ENCODE results near the gene SEMA6B.
"Not testable (repeated sequence)": the region's sequence is repeated elsewhere in the genome, so short reads cannot be mapped to it uniquely, and the experiment has no call there.

The SEMA6B gene

GRCh38 chr19:4529924-4530522 is 29.5 kb downstream of the SEMA6B start:
- no peak for DNase-seq (ENCODE audit: low read depth in 2 of 3, low spot score in 1 of 3)

GRCh38 chr19:4528843-4529242 is 30.6 kb downstream of the SEMA6B start:
- DNase-seq (ENCODE audit: low read depth in 2 of 3, low spot score in 1 of 3) = no peak

- DNase-seq (ENCODE audit: low read depth in 2 of 3, low spot score in 1 of 3) = not testable (repeated sequence)
Observed at GRCh38 chr19:4527377-4527776, 32.1 kb downstream of the SEMA6B start.

GRCh38 chr19:4525563-4526002 is 33.9 kb downstream of the SEMA6B start:
- no peak for DNase-seq (ENCODE audit: low read depth in 2 of 3, low spot score in 1 of 3)

GRCh38 chr19:4524808-4525562 is 34.5 kb downstream of the SEMA6B start:
- DNase-seq (ENCODE audit: low read depth in 2 of 3, low spot score in 1 of 3) = peak; percentile 45 to 70 (median 66)

GRCh38 chr19:4523306-4524110 is 36.0 kb downstream of the SEMA6B start:
- DNase-seq (ENCODE audit: low read depth in 2 of 3, low spot score in 1 of 3) = peak in 1 of 3 donors; percentile 29

GRCh38 chr19:4522291-4523002 is 37.0 kb downstream of the SEMA6B start:
- no peak for DNase-seq (ENCODE audit: low read depth in 2 of 3, low spot score in 1 of 3)

- no peak for DNase-seq (ENCODE audit: low read depth in 2 of 3, low spot score in 1 of 3)
Observed at GRCh38 chr19:4521888-4522242, 37.6 kb downstream of the SEMA6B start.

- no peak for DNase-seq (ENCODE audit: low read depth in 2 of 3, low spot score in 1 of 3)
Observed at GRCh38 chr19:4521170-4521887, 38.2 kb downstream of the SEMA6B start.

GRCh38 chr19:4519521-4520277 is 39.8 kb downstream of the SEMA6B start:
- DNase-seq (ENCODE audit: low read depth in 2 of 3, low spot score in 1 of 3) = no peak

- no peak for DNase-seq (ENCODE audit: low read depth in 2 of 3, low spot score in 1 of 3)
Observed at GRCh38 chr19:4519172-4519496, 40.4 kb downstream of the SEMA6B start.

- no peak for DNase-seq (ENCODE audit: low read depth in 2 of 3, low spot score in 1 of 3)
Observed at GRCh38 chr19:4518345-4519171, 40.9 kb downstream of the SEMA6B start, which contains the start of gene PLIN4. TSS of gene PLIN4 (minus strand) at chr19:4518486. CDS start at chr19:4518272, 214 bp downstream.

- no peak for DNase-seq (ENCODE audit: low read depth in 2 of 3, low spot score in 1 of 3)
Observed at GRCh38 chr19:4517451-4518057, 41.9 kb downstream of the SEMA6B start.

GRCh38 chr19:4516939-4517300 is 42.6 kb downstream of the SEMA6B start:
- DNase-seq (ENCODE audit: low read depth in 2 of 3, low spot score in 1 of 3) = no peak

GRCh38 chr19:4516199-4516938 is 43.1 kb downstream of the SEMA6B start:
- DNase-seq (ENCODE audit: low read depth in 2 of 3, low spot score in 1 of 3) = no peak

- DNase-seq (ENCODE audit: low read depth in 2 of 3, low spot score in 1 of 3) = no peak
Observed at GRCh38 chr19:4515732-4516131, 43.8 kb downstream of the SEMA6B start.

- no peak for DNase-seq (ENCODE audit: low read depth in 2 of 3, low spot score in 1 of 3)
Observed at GRCh38 chr19:4513248-4513647, 46.2 kb downstream of the SEMA6B start.

GRCh38 chr19:4512070-4512469 is 47.4 kb downstream of the SEMA6B start:
- no peak for DNase-seq (ENCODE audit: low read depth in 2 of 3, low spot score in 1 of 3)

Data from stimulated activated CD4-positive, alpha-beta T cell treated with anti-CD3 and anti-CD28 coated beads, Interleukin-12 subunit alpha, Interleukin-12 subunit beta, amount 100 ng/mL, for 48 hours (primary cell).